Liver (tissue), 9 donors: Measurements from ENCODE around the gene CR1. TPM values are rescaled to one million over a fixed set of nuclear protein-coding genes. Genes with fewer than 3 reads are reported as not detected.

Experiments
- DNase-seq: peaks from one replicate; pipeline ENCODE4 v3.0.0-alpha.2; 2017; ENCODE audit warnings: low spot score
- H3K27ac ChIP-seq, 2 donors: one replicate each; pipeline ENCODE4 v1.7.0; 2013; ENCODE audit warnings: inconsistent platforms in 2 of 2, low read length in 2 of 2, control low read depth in 1 of 2, low read depth in 1 of 2, mild to moderate bottlenecking in 1 of 2
- H3K27me3 ChIP-seq, 4 donors: one replicate each; pipeline versions ENCODE4 v1.6.1 to v1.7.0; 2013; ENCODE audit warnings: low read length in 3 of 4, inconsistent platforms in 1 of 4, mild to moderate bottlenecking in 1 of 4, moderate library complexity in 1 of 4; ENCODE audit not compliant: control insufficient read depth in 4 of 4, insufficient read depth in 4 of 4
- H3K36me3 ChIP-seq, 4 donors: one replicate each; pipeline versions ENCODE4 v1.6.1 to v1.7.0; 2013; ENCODE audit warnings: low read length in 3 of 4, mild to moderate bottlenecking in 3 of 4, low read depth in 1 of 4, moderate library complexity in 1 of 4; ENCODE audit not compliant: control insufficient read depth in 4 of 4, insufficient read depth in 3 of 4
- H3K4me1 ChIP-seq, 4 donors: one replicate each; pipeline versions ENCODE4 v1.6.1 to v1.7.0; 2013; ENCODE audit warnings: low read length in 3 of 4, mild to moderate bottlenecking in 3 of 4, moderate library complexity in 1 of 4; ENCODE audit not compliant: control insufficient read depth in 4 of 4, insufficient read depth in 4 of 4
- H3K4me3 ChIP-seq, 3 donors: one replicate each; pipeline versions ENCODE4 v1.6.1 to v1.7.0; 2013; ENCODE audit warnings: low read length in 3 of 3, control low read depth in 1 of 3, low read depth in 1 of 3, mild to moderate bottlenecking in 1 of 3
- H3K9ac ChIP-seq, 2 donors: one replicate each; pipeline ENCODE4 v1.7.0; 2013; ENCODE audit warnings: low read length in 2 of 2, mild to moderate bottlenecking in 2 of 2, moderate library complexity in 2 of 2, control low read depth in 1 of 2, low read depth in 1 of 2
- H3K9me3 ChIP-seq, 4 donors: one replicate each; pipeline versions ENCODE4 v1.6.1 to v1.7.0; 2013; ENCODE audit warnings: low read length in 3 of 4; ENCODE audit not compliant: control insufficient read depth in 4 of 4
- ATF3 ChIP-seq: IDR thresholded peaks from 2 replicates; pipeline ENCODE4 v1.6.1; 2016; ENCODE audit warnings: antibody characterized with exemption
- CTCF ChIP-seq: fragments of 150-350 bp; IDR thresholded peaks from 2 replicates; pipeline ENCODE4 v1.5.1; 2017; ENCODE audit warnings: improper control_type of control experiment, low read depth, low read length; ENCODE audit not compliant: missing input control
- FOXA1 ChIP-seq: IDR thresholded peaks from 2 replicates; pipeline ENCODE4 v1.6.1; 2016; ENCODE audit warnings: antibody characterized with exemption
- FOXA2 ChIP-seq: IDR thresholded peaks from 2 replicates; pipeline ENCODE4 v1.6.1; 2016; ENCODE audit warnings: antibody characterized with exemption
- GABPA ChIP-seq, 2 donors: IDR thresholded peaks in 1 of 2; conservative IDR thresholded peaks in 1 of 2; 2 replicates each; pipeline ENCODE4 v1.6.1; 2016; ENCODE audit warnings: antibody characterized with exemption in 2 of 2, mild to moderate bottlenecking in 1 of 2, moderate library complexity in 1 of 2
- JUND ChIP-seq, 2 donors: IDR thresholded peaks; 2 replicates each; pipeline ENCODE4 v1.6.1; 2016; ENCODE audit warnings: antibody characterized with exemption in 2 of 2
- RAD21 ChIP-seq, 2 donors: IDR thresholded peaks; 2 replicates each; pipeline ENCODE4 v1.6.1; 2016; ENCODE audit warnings: antibody characterized with exemption in 2 of 2, mild to moderate bottlenecking in 2 of 2
- REST ChIP-seq: IDR thresholded peaks from 2 replicates; pipeline ENCODE4 v1.6.1; 2016; ENCODE audit warnings: antibody characterized with exemption, mild to moderate bottlenecking
- SP1 ChIP-seq: IDR thresholded peaks from 2 replicates; pipeline ENCODE4 v1.6.1; 2018; ENCODE audit warnings: antibody characterized with exemption, mild to moderate bottlenecking
- TAF1 ChIP-seq: conservative IDR thresholded peaks from 2 replicates; pipeline ENCODE4 v1.6.1; 2016; ENCODE audit warnings: antibody characterized with exemption, mild to moderate bottlenecking
- YY1 ChIP-seq: IDR thresholded peaks from 2 replicates; pipeline ENCODE4 v1.6.1; 2016; ENCODE audit warnings: antibody characterized with exemption, mild to moderate bottlenecking
- ZBTB33 ChIP-seq: IDR thresholded peaks from 2 replicates; pipeline ENCODE4 v1.6.1; 2016; ENCODE audit warnings: antibody characterized with exemption
- WGBS: extraction: QIAGEN DNeasy Blood & Tissue Kit; methylation state at CpG from one replicate; pipeline ENCODE4 v1.1.7; 2013; 5-methylcytosine and 5-hydroxymethylcytosine counted together
- polyA plus RNA-seq, 2 donors: library from polyadenylated mRNA; stranded (reverse) in 1 of 2; unstranded in 1 of 2; fragments of 200-250 nt in 1 of 2; fragments of >200 nt in 1 of 2; fragmentation: Nextera tagmentation in 1 of 2; extraction: Ambion mirVana in 1 of 2; gene quantifications; one replicate each; pipeline versions ENCODE4 v1.2.1 to v1.2.3, GENCODE V29; 2013 to 2015
- total RNA-seq, 2 donors: library from RNA; depleted of rRNA; stranded (reverse); fragments of >200 nt; gene quantifications; one replicate each; pipeline ENCODE4 v1.2.3, GENCODE V29; 2014
- donor health status: healthy.
- donor health status: healthy.
- donor health status: healthy.
- donor health status: healthy.
- donor health status: healthy.

CR1 gene
- total and polyA plus RNA-seq, 4 donors = 0.78 to 16.7 (median 7.4) TPM

- 92% methylated on average over 3 of the region's 3 CpGs for WGBS
- Histone ChIP-seq H3K9me3 (no peaks in the 10 kb centered on the region), H3K27ac (no peak overlapping the region), H3K36me3 (no peaks in the 10 kb centered on the region), H3K9ac (no peak overlapping the region), H3K4me1 (no peaks in the 10 kb centered on the region), H3K27me3 (peaks cover 0 to 5% (median 0%) of the 10 kb centered on the region in 4 donors), H3K4me3 (no peak overlapping the region)
- DNase-seq = no peak
- TF ChIP-seq JUND (IDR thresholded peaks at IDR 0.05) (no peak), SP1 (no peak)
Observed at GRCh38 chr1:207503950-207504349, 8.0 kb downstream of the CR1 start.

GRCh38 chr1:207504438-207504837 is 8.5 kb downstream of the CR1 start:
- Histone ChIP-seq H3K9me3 (no peaks in the 10 kb centered on the region), H3K27ac (no peak overlapping the region), H3K36me3 (no peaks in the 10 kb centered on the region), H3K9ac (no peak overlapping the region), H3K4me1 (no peaks in the 10 kb centered on the region), H3K4me3 (no peak overlapping the region), H3K27me3 (peaks cover 0 to 5% (median 0%) of the 10 kb centered on the region in 4 donors)
- TF ChIP-seq TAF1 (no peak), SP1 (no peak), FOXA2 (no peak), RAD21 (IDR thresholded peaks at IDR 0.05) (no peak), ZBTB33 (no peak), CTCF (no peak), YY1 (no peak), GABPA (IDR thresholded peaks at IDR 0.05 in 1 of 2, conservative IDR thresholded peaks at IDR 0.05 in 1 of 2) (no peak), ATF3 (no peak), FOXA1 (no peak), REST (no peak)
- DNase-seq = no peak
